Right ventricle myocardium inferior (tissue), 1 donor: ENCODE data around the gene AFAP1. TPM values are rescaled to one million over a fixed set of nuclear protein-coding genes. Genes with fewer than 3 reads are reported as not detected.

Source experiments
- ATAC-seq: fragments of 200-7000 bp; cut with Tn5 transposase; one replicate; pipeline ENCODE4 v1.9.1; 2020; ENCODE audit warnings: mild to moderate bottlenecking, moderate library complexity
- DNase-seq: peaks from one replicate; pipeline ENCODE4 v3.0.0; 2021; ENCODE audit errors: missing footprints
- intact Hi-C: fragments of 100-400 bp; cut with DNase I; formaldehyde crosslinking; loops from one replicate; pipeline ENCODE4 v1.11.0; 2022
- total RNA-seq: library from RNA; stranded (reverse); fragmentation: NEBNext Ultra II Directional; extraction: Animal tissue kit (Norgen Biotek cat#: 25700); gene quantifications from one replicate; pipeline ENCODE4 v1.2.1, GENCODE V29; 2021
- donor health status: DM: no; HTN: yes; CAD: no; lungs with severe emphysema.

The AFAP1 gene
- total RNA-seq, 1 donor from 2014 or later = 8.0 TPM

- intact Hi-C loops = no loop called here
- DNase-seq = no peak
- peak; percentile 64 for ATAC-seq
Measured at GRCh38 chr4:7747062-7747385, 192.6 kb downstream of the AFAP1 start.

- intact Hi-C loops = no loop called here
- no peak for DNase-seq
- ATAC-seq = no peak
Measured at GRCh38 chr4:7746351-7747061, 193.2 kb downstream of the AFAP1 start.

- DNase-seq = no peak
- ATAC-seq = no peak
- intact Hi-C loops = no loop called here
Measured at GRCh38 chr4:7745301-7745885, 194.3 kb downstream of the AFAP1 start.

GRCh38 chr4:7744142-7744804, 195.4 kb downstream of the AFAP1 start:
- DNase-seq = no peak
- intact Hi-C loops = no loop called here
- peak; percentile 37 for ATAC-seq

GRCh38 chr4:7742807-7743280, 196.8 kb downstream of the AFAP1 start:
- intact Hi-C loops = no loop called here
- ATAC-seq (no peak), DNase-seq (no peak)

GRCh38 chr4:7741946-7742806, 197.5 kb downstream of the AFAP1 start:
- ATAC-seq = no peak
- no peak for DNase-seq
- intact Hi-C loops = no loop called here

GRCh38 chr4:7740866-7741525, 198.7 kb downstream of the AFAP1 start:
- no peak for ATAC-seq
- intact Hi-C loops = no loop called here
- no peak for DNase-seq

- ATAC-seq = no peak
- intact Hi-C loops = no loop called here
- DNase-seq = no peak
Measured at GRCh38 chr4:7739918-7740865, 199.5 kb downstream of the AFAP1 start.

- intact Hi-C loops = no loop called here
- DNase-seq = no peak
- ATAC-seq = no peak
Measured at GRCh38 chr4:7739077-7739917, 200.4 kb downstream of the AFAP1 start.

GRCh38 chr4:7738458-7739076, 201.1 kb downstream of the AFAP1 start:
- no peak for ATAC-seq
- DNase-seq = no peak
- intact Hi-C loops = no loop called here

GRCh38 chr4:7737752-7738457, 201.8 kb downstream of the AFAP1 start:
- no peak for DNase-seq
- ATAC-seq = no peak
- intact Hi-C loops = no loop called here

GRCh38 chr4:7737268-7737645, 202.4 kb downstream of the AFAP1 start:
- intact Hi-C loops = no loop called here
- DNase-seq (no peak), ATAC-seq (no peak)

- DNase-seq = no peak
- intact Hi-C loops = no loop called here
- no peak for ATAC-seq
Measured at GRCh38 chr4:7736436-7737267, 203.0 kb downstream of the AFAP1 start.

- intact Hi-C loops = no loop called here
- DNase-seq (no peak), ATAC-seq (no peak)
Measured at GRCh38 chr4:7735961-7736360, 203.7 kb downstream of the AFAP1 start.

- intact Hi-C loops = no loop called here
- DNase-seq = no peak
- no peak for ATAC-seq
Measured at GRCh38 chr4:7735395-7735794, 204.3 kb downstream of the AFAP1 start.
